HL-60/S4 treated with retinoic acid at 250 ng/mL for 4 days and 3 days (cell line): ENCODE results near the gene PRKRIP1.
"Not testable (repeated sequence)": the region's sequence is repeated elsewhere in the genome, so short reads cannot be mapped to it uniquely, and the experiment has no call there.

Experiments
- in situ Hi-C: fragments of 300-500 bp; cut with MboI; formaldehyde crosslinking; loops from 2 replicates; pipeline ENCODE4 v1.7.0; 2022; ENCODE audit warnings: low sequenced_read_pairs

Gene PRKRIP1

GRCh38 chr7:102474116-102474515 lies 78.0 kb downstream of the PRKRIP1 start:
- in situ Hi-C loops = not testable (repeated sequence)

- in situ Hi-C loops = not testable (repeated sequence)
These were observed 78.7 kb downstream of the PRKRIP1 start for GRCh38 chr7:102474736-102475435.
